ENCODE data around the gene TMEM38B.

- no peak for TF ChIP-seq POLR2A (IDR thresholded peaks at IDR 0.05)
- no peak for TF ChIP-seq CTCF (IDR thresholded peaks at IDR 0.05)
These were observed 12.6 kb upstream of the TMEM38B start for GRCh38 chr9:105681724-105682123.

Data from breast epithelium (tissue), 3 donors.